Activated naive CD4-positive, alpha-beta T cell treated with anti-CD3 and anti-CD28 coated beads, Interleukin-2, amount 10 ng/mL, durations not matched to agents 7 days and 5 days (primary cell): ENCODE results near the gene FAM76B.

Source experiments
- CTCF ChIA-PET: fragments of 350-600 bp; sonication (Branson Sonifier 250); formaldehyde crosslinking; loops from one replicate; lab custom pipeline; 2021; ENCODE audit warnings: antibody characterized with exemption; lab: Charles Lee
- DNase-seq: peaks from one replicate; pipeline ENCODE4 v3.0.0-alpha.2; 2020
- H3K27ac Mint-ChIP-seq: one replicate; pipeline ENCODE4 v1.8.0; 2021; ENCODE audit warnings: mild to moderate bottlenecking, moderate library complexity, mixed read lengths
- H3K27me3 Mint-ChIP-seq: one replicate; pipeline ENCODE4 v1.8.0; 2021; ENCODE audit warnings: mild to moderate bottlenecking, mixed read lengths
- H3K36me3 Mint-ChIP-seq: one replicate; pipeline ENCODE4 v1.8.0; 2021; ENCODE audit warnings: mixed read lengths
- H3K4me1 Mint-ChIP-seq: one replicate; pipeline ENCODE4 v1.8.0; 2021; ENCODE audit warnings: mixed read lengths
- H3K4me3 Mint-ChIP-seq: one replicate; pipeline ENCODE4 v1.8.0; 2021; ENCODE audit warnings: mild to moderate bottlenecking, moderate library complexity, mixed read lengths
- H3K9me3 Mint-ChIP-seq: one replicate; pipeline ENCODE4 v1.8.0; 2021; ENCODE audit warnings: mixed read lengths

FAM76B gene

GRCh38 chr11:95788921-95789505 is 569 bp downstream of the FAM76B start:
- Mint-ChIP-seq H3K9me3 (no peaks in the 10 kb centered on the region), H3K27ac (peak overlapping the region; percentile 100), H3K4me1 (peaks cover 57% of the 10 kb centered on the region), H3K4me3 (peak overlapping the region; percentile 96), H3K27me3 (no peaks in the 10 kb centered on the region), H3K36me3 (peaks cover 50% of the 10 kb centered on the region)
- DNase-seq: peak; percentile 61
- CTCF ChIA-PET: interaction anchor here (0.7 to 4.9 kb wide), 6 partner anchors 24 to 635 kb away, joined by 3 to 45 read pairs (median 4); partner anchors contain the start of gene MAML2

- no peaks in the 10 kb centered on the region for H3K27me3 Mint-ChIP-seq
- peaks cover 32% of the 10 kb centered on the region for H3K4me1 Mint-ChIP-seq
- H3K36me3 Mint-ChIP-seq: peaks cover 64% of the 10 kb centered on the region
- no peak overlapping the region for H3K4me3 Mint-ChIP-seq
- CTCF ChIA-PET: interaction anchor here (0.5 to 0.7 kb wide), 2 partner anchors 645 to 813 kb away, joined by 4 read pairs; no protein-coding TSS in a partner anchor
- DNase-seq: no peak
- H3K27ac Mint-ChIP-seq: no peak overlapping the region
- H3K9me3 Mint-ChIP-seq: no peaks in the 10 kb centered on the region
Observed at GRCh38 chr11:95780544-95780943, 9.0 kb downstream of the FAM76B start.

- H3K9me3 Mint-ChIP-seq: no peaks in the 10 kb centered on the region
Observed at GRCh38 chr11:95778699-95779098, 10.9 kb downstream of the FAM76B start.

DNA sequence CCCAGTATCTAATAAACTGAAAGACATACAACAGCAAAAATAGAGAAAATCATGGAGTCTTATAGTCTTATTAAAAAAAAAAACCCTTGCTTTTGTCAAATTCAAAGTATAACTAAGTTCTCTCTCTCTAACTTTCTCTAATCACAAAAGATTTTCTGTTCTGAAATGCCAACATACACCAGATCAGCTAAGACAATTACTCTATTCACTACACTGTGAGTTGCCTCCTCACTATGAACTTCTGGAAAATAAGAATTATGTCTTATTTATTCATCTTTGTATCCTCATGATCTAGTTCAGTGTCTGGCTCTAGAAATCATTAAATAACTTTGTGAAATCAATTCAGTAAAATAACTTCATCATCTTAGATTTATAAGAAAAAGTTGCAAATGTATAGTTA is 12.7 kb downstream of the FAM76B start:
- H3K36me3 Mint-ChIP-seq: peaks cover 65% of the 10 kb centered on the region
- H3K4me3 Mint-ChIP-seq: no peak overlapping the region
- no peaks in the 10 kb centered on the region for H3K27me3 Mint-ChIP-seq
- no peak overlapping the region for H3K27ac Mint-ChIP-seq
- no peaks in the 10 kb centered on the region for H3K9me3 Mint-ChIP-seq
- CTCF ChIA-PET: interaction anchor here (0.9 kb wide), 1 partner anchor 627 kb away, joined by 3 read pairs; no protein-coding TSS in a partner anchor
- peaks cover 16% of the 10 kb centered on the region for H3K4me1 Mint-ChIP-seq
- DNase-seq: no peak

More at GRCh38 chr11:95778699-95779098, 10.9 kb downstream of the FAM76B start:
- no peak overlapping the region for H3K27ac Mint-ChIP-seq
- peaks cover 23% of the 10 kb centered on the region for H3K4me1 Mint-ChIP-seq
- no peak overlapping the region for H3K4me3 Mint-ChIP-seq
- H3K27me3 Mint-ChIP-seq: no peaks in the 10 kb centered on the region
- CTCF ChIA-PET: no interaction called here
- H3K36me3 Mint-ChIP-seq: peaks cover 70% of the 10 kb centered on the region
- no peak for DNase-seq

GRCh38 chr11:95768521-95768920 is 21.1 kb downstream of the FAM76B start:
- H3K4me3 Mint-ChIP-seq: no peak overlapping the region
- DNase-seq: no peak
- CTCF ChIA-PET: interaction anchor here (1.6 to 14.6 kb wide), 2 partner anchors 63 to 614 kb away, joined by 6 to 272 read pairs; no protein-coding TSS in a partner anchor

DNA sequence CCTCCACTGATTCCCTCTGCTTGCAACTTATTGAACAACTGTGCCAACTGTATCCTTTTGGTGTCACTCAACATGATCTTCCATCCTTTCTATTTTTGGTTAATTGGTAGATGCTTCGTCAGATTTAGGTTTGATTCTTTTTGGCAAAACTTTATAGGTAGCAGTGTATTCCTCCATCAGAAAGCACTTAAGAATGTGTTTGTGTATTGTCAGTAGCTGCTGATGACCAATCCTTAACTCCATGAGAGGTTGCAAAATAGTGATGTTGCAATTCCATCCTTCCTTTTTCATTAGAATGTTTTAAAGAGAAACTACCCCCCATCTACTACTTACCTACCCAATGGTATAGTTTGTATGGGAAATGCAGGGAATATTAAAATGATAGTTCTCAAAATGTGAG is 22.1 kb downstream of the FAM76B start:
- no peaks in the 10 kb centered on the region for H3K9me3 Mint-ChIP-seq
- H3K27ac Mint-ChIP-seq: no peak overlapping the region
- no peaks in the 10 kb centered on the region for H3K27me3 Mint-ChIP-seq
- CTCF ChIA-PET: interaction anchor here (1.0 to 14.6 kb wide), 4 partner anchors 28 to 659 kb away, joined by 4 to 272 read pairs (median 7); no protein-coding TSS in a partner anchor
- peaks cover 20% of the 10 kb centered on the region for H3K36me3 Mint-ChIP-seq
- peaks cover 3% of the 10 kb centered on the region for H3K4me1 Mint-ChIP-seq
- H3K4me3 Mint-ChIP-seq: no peak overlapping the region
- no peak for DNase-seq

More at GRCh38 chr11:95768521-95768920, 21.1 kb downstream of the FAM76B start:
- H3K27ac Mint-ChIP-seq: no peak overlapping the region
- H3K9me3 Mint-ChIP-seq: no peaks in the 10 kb centered on the region
- H3K27me3 Mint-ChIP-seq: no peaks in the 10 kb centered on the region
- peaks cover 25% of the 10 kb centered on the region for H3K36me3 Mint-ChIP-seq
- peaks cover 5% of the 10 kb centered on the region for H3K4me1 Mint-ChIP-seq

- CTCF ChIA-PET: interaction anchor here (0.8 to 14.6 kb wide), 3 partner anchors 27 to 1219 kb away, joined by 4 to 272 read pairs (median 8); no protein-coding TSS in a partner anchor
- no peak for DNase-seq
- H3K4me3 Mint-ChIP-seq: no peak overlapping the region
- H3K4me1 Mint-ChIP-seq: no peaks in the 10 kb centered on the region
- H3K27ac Mint-ChIP-seq: no peak overlapping the region
- no peaks in the 10 kb centered on the region for H3K27me3 Mint-ChIP-seq
- H3K9me3 Mint-ChIP-seq: no peaks in the 10 kb centered on the region
- H3K36me3 Mint-ChIP-seq: peaks cover 18% of the 10 kb centered on the region
Observed at GRCh38 chr11:95766701-95767100, 22.9 kb downstream of the FAM76B start.

- no peaks in the 10 kb centered on the region for H3K9me3 Mint-ChIP-seq
- H3K4me3 Mint-ChIP-seq: no peak overlapping the region
- peaks cover 15% of the 10 kb centered on the region for H3K36me3 Mint-ChIP-seq
- CTCF ChIA-PET: interaction anchor here (0.8 to 14.6 kb wide), 9 partner anchors 9 to 660 kb away, joined by 3 to 272 read pairs (median 3); partner anchors contain the start of gene FAM76B
- no peaks in the 10 kb centered on the region for H3K27me3 Mint-ChIP-seq
- H3K4me1 Mint-ChIP-seq: peaks cover 3% of the 10 kb centered on the region
- no peak for DNase-seq
- no peak overlapping the region for H3K27ac Mint-ChIP-seq
Observed at GRCh38 chr11:95764267-95764898, 25.2 kb downstream of the FAM76B start.

DNA sequence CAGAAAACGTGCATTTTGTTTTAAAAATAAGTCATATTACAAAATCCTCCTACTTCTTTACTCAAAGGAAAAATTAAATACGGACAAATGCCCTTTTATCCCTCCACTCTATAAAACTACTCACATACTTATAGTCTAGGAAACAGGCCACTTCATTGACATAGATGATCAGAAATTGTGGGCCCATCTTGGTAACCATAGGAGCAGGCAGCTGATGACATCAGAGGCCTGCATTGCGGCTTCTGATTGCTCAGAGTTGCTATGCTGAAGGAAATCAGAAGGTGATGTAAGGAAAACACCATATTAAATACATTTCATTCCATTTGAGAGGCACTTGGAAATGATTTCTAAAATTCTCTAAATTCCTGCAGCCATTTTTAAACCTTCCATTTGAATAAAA is 27.0 kb downstream of the FAM76B start:
- Mint-ChIP-seq H3K4me1 (peaks cover 3% of the 10 kb centered on the region), H3K27ac (no peak overlapping the region), H3K27me3 (no peaks in the 10 kb centered on the region), H3K9me3 (no peaks in the 10 kb centered on the region), H3K4me3 (no peak overlapping the region), H3K36me3 (peaks cover 2% of the 10 kb centered on the region)
- CTCF ChIA-PET: interaction anchor here (1.6 to 14.6 kb wide), 3 partner anchors 51 to 608 kb away, joined by 5 to 272 read pairs (median 7); no protein-coding TSS in a partner anchor
- no peak for DNase-seq

GRCh38 chr11:95760941-95761340 is 28.6 kb downstream of the FAM76B start:
- H3K36me3 Mint-ChIP-seq: no peaks in the 10 kb centered on the region
- no peak overlapping the region for H3K27ac Mint-ChIP-seq
- H3K27me3 Mint-ChIP-seq: no peaks in the 10 kb centered on the region
- DNase-seq: no peak
- no peak overlapping the region for H3K4me3 Mint-ChIP-seq
- CTCF ChIA-PET: interaction anchor here (0.6 to 14.6 kb wide), 6 partner anchors 35 to 614 kb away, joined by 3 to 272 read pairs (median 3); no protein-coding TSS in a partner anchor
- no peaks in the 10 kb centered on the region for H3K9me3 Mint-ChIP-seq
- peaks cover 3% of the 10 kb centered on the region for H3K4me1 Mint-ChIP-seq

DNA sequence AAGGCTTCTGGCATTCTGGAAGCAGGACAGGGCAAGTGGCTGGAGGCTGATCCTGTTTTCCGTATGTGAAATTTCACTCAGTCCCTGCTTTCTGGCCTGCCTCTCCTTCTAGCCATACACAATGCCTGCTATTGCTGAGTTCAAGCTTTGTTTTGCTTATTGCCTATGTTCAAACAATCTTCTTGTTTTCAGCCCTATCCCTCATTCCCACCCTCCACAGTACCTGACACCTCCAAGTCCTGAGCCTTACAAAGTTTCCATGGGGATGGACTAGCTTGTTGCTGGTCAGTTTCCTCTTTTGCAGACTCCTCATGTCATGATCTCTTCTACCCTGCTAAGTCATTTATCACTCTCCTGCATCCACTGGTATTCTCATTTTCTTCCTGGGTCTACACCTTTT is 38.1 kb downstream of the FAM76B start:
- Mint-ChIP-seq H3K27me3 (peaks cover 17% of the 10 kb centered on the region), H3K9me3 (no peaks in the 10 kb centered on the region), H3K27ac (no peak overlapping the region), H3K36me3 (no peaks in the 10 kb centered on the region), H3K4me1 (no peaks in the 10 kb centered on the region), H3K4me3 (no peak overlapping the region)
- CTCF ChIA-PET: no interaction called here
- no peak for DNase-seq

DNA sequence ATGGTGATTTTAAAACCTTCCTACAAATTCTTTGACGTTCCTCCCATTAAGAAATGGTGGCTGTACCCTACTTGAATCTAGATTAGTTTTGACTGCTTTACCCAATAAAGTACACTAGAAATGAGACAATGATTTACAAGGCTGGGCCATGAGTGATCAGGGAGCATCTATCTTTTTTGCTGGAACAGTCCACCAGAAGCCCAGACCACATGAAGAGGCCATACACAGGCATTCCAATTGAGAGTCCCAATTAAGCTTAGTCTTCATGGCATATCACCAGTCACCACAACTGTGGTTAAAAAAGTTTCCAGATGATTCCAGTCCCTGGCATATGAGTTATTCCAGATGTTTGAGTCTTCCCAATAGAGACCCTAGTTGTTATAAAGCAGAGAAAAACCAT is 39.5 kb downstream of the FAM76B start:
- no peak overlapping the region for H3K4me3 Mint-ChIP-seq
- no peaks in the 10 kb centered on the region for H3K9me3 Mint-ChIP-seq
- H3K4me1 Mint-ChIP-seq: no peaks in the 10 kb centered on the region
- H3K36me3 Mint-ChIP-seq: no peaks in the 10 kb centered on the region
- peaks cover 13% of the 10 kb centered on the region for H3K27me3 Mint-ChIP-seq
- no peak for DNase-seq
- no peak overlapping the region for H3K27ac Mint-ChIP-seq
- CTCF ChIA-PET: interaction anchor here (1.0 kb wide), 1 partner anchor 591 kb away, joined by 3 read pairs; no protein-coding TSS in a partner anchor

GRCh38 chr11:95739108-95739938 is 50.3 kb downstream of the FAM76B start:
- peaks cover 3% of the 10 kb centered on the region for H3K4me1 Mint-ChIP-seq
- H3K27me3 Mint-ChIP-seq: peaks cover 4% of the 10 kb centered on the region
- no peaks in the 10 kb centered on the region for H3K9me3 Mint-ChIP-seq
- no peak overlapping the region for H3K4me3 Mint-ChIP-seq
- no peak overlapping the region for H3K27ac Mint-ChIP-seq
- CTCF ChIA-PET: interaction anchor here (0.9 to 1.7 kb wide), 3 partner anchors 9 to 28 kb away, joined by 3 to 8 read pairs (median 3); no protein-coding TSS in a partner anchor
- no peaks in the 10 kb centered on the region for H3K36me3 Mint-ChIP-seq
- DNase-seq: no peak
